Spinal cord (tissue), 10 donors: Measurements from ENCODE around the gene TXNL4B. TPM values are rescaled to one million over a fixed set of nuclear protein-coding genes. Genes with fewer than 3 reads are reported as not detected.
A peak's percentile ranks its signal among the peaks of the same experiment; 100 is the strongest.

ENCODE experiments used
- DNase-seq, 6 donors: peaks; one replicate each; pipeline versions ENCODE4 v3.0.0 to v3.0.0-alpha.2; 2013 to 2015; ENCODE audit warnings: low spot score in 6 of 6, low read depth in 4 of 6
- H3K27ac ChIP-seq: one replicate; pipeline ENCODE4 v1.5.1; 2013; ENCODE audit warnings: low read depth, low read length, control low read depth
- H3K27me3 ChIP-seq: one replicate; pipeline ENCODE4 v1.6.1; 2013; ENCODE audit warnings: low read length; ENCODE audit not compliant: control insufficient read depth, insufficient read depth
- H3K36me3 ChIP-seq: one replicate; pipeline ENCODE4 v1.6.1; 2013; ENCODE audit warnings: low read length; ENCODE audit not compliant: control insufficient read depth, insufficient read depth
- H3K4me1 ChIP-seq: one replicate; pipeline ENCODE4 v1.6.1; 2013; ENCODE audit warnings: low read length; ENCODE audit not compliant: control insufficient read depth, insufficient read depth
- H3K4me3 ChIP-seq: one replicate; pipeline ENCODE4 v1.5.1; 2013; ENCODE audit warnings: low read depth, low read length, control low read depth
- H3K9me3 ChIP-seq: one replicate; pipeline ENCODE4 v1.6.1; 2013; ENCODE audit warnings: low read length; ENCODE audit not compliant: control insufficient read depth, insufficient read depth
- WGBS: methylation state at CpG from one replicate; pipeline ENCODE4 v1.1.5; 2013; ENCODE audit warnings: missing lambda C conversion rate; ENCODE audit not compliant: insufficient coverage; 5-methylcytosine and 5-hydroxymethylcytosine counted together
- polyA plus RNA-seq, 2 donors: library from polyadenylated mRNA; unstranded; fragments of 120-200 nt; gene quantifications; one replicate each; pipeline ENCODE4 v1.2.1, GENCODE V29; 2013; ENCODE audit not compliant: insufficient read length in 2 of 2
- total RNA-seq, 2 donors: library from RNA; depleted of rRNA in 1 of 2; stranded (reverse); fragments of 120-200 nt in 1 of 2; fragments of >200 nt in 1 of 2; gene quantifications; one replicate each; pipeline versions ENCODE4 v1.2.3 to v1.2.4, GENCODE V29; 2013 to 2014
- donor health status: healthy.

TXNL4B gene
- total and polyA plus RNA-seq, 4 donors, result 9.8 to 15.6 (median 14.1) TPM

GRCh38 chr16:72043539-72043938 lies 49.9 kb downstream of the TXNL4B start:
- WGBS, result no CpG with 5 or more reads among the region's 1 CpG
- DNase-seq, result no peak
- peaks cover 6% of the 10 kb centered on the region for H3K4me1 ChIP-seq

GRCh38 chr16:72043058-72043457 lies 50.4 kb downstream of the TXNL4B start:
- no peak overlapping the region for H3K27ac ChIP-seq
- no peaks in the 10 kb centered on the region for H3K27me3 ChIP-seq
- no peaks in the 10 kb centered on the region for H3K9me3 ChIP-seq
- 69% methylated on average over 3 of the region's 3 CpGs for WGBS
- peaks cover 6% of the 10 kb centered on the region for H3K4me1 ChIP-seq
- no peak for DNase-seq
- no peaks in the 10 kb centered on the region for H3K36me3 ChIP-seq
- no peak overlapping the region for H3K4me3 ChIP-seq

More at GRCh38 chr16:72043539-72043938, 49.9 kb downstream of the TXNL4B start:
- Histone ChIP-seq H3K36me3 (no peaks in the 10 kb centered on the region), H3K4me3 (no peak overlapping the region), H3K27ac (no peak overlapping the region), H3K9me3 (no peaks in the 10 kb centered on the region), H3K27me3 (no peaks in the 10 kb centered on the region)

- peak; percentile 31 to 85 (median 70) for DNase-seq
- H3K27ac ChIP-seq, result no peak overlapping the region
- WGBS, result 28% methylated on average over 2 of the region's 2 CpGs
- no peaks in the 10 kb centered on the region for H3K27me3 ChIP-seq
- no peaks in the 10 kb centered on the region for H3K9me3 ChIP-seq
- no peaks in the 10 kb centered on the region for H3K36me3 ChIP-seq
- no peak overlapping the region for H3K4me3 ChIP-seq
- peaks cover 6% of the 10 kb centered on the region for H3K4me1 ChIP-seq
These were observed 51.2 kb downstream of the TXNL4B start for GRCh38 chr16:72042157-72042660.

GRCh38 chr16:72036098-72036497 lies 57.3 kb downstream of the TXNL4B start:
- Histone ChIP-seq H3K27me3 (no peaks in the 10 kb centered on the region), H3K4me3 (no peak overlapping the region), H3K9me3 (no peaks in the 10 kb centered on the region), H3K27ac (no peak overlapping the region), H3K4me1 (no peaks in the 10 kb centered on the region), H3K36me3 (no peaks in the 10 kb centered on the region)
- 72% methylated on average over 5 of the region's 5 CpGs for WGBS
- no peak for DNase-seq

Other genes starting within 250 kb of the TXNL4B start
- 10 to 100 TPM; 13.8 to 18.1 TPM for gene ATXN1L, start 247.6 kb downstream of the TXNL4B start, total RNA-seq
- gene ATXN1L, start 247.6 kb downstream of the TXNL4B start, polyA plus RNA-seq, result 10 to 100 TPM; 16.7 to 18.9 TPM
- 10 to 100 TPM; 14.4 to 21.5 TPM for gene ZNF821, start 209.4 kb downstream of the TXNL4B start, total RNA-seq
- 10 to 100 TPM; 39.9 to 47.9 TPM for gene ZNF821, start 209.4 kb downstream of the TXNL4B start, polyA plus RNA-seq
- 100 to 1,000 TPM; 159 to 194 TPM for gene IST1, start 198.1 kb downstream of the TXNL4B start, total RNA-seq
- 100 to 1,000 TPM; 190 to 243 TPM for gene IST1, start 198.1 kb downstream of the TXNL4B start, polyA plus RNA-seq
- gene PKD1L3, start 93.2 kb downstream of the TXNL4B start, total RNA-seq, result under 1 TPM; 0.17 to 0.20 TPM
- gene PKD1L3, start 93.2 kb downstream of the TXNL4B start, polyA plus RNA-seq, result under 1 TPM in 1 of 2 donors, not detected in 1; 0.11 TPM
- gene DHODH, start 84.9 kb downstream of the TXNL4B start, total RNA-seq, result 1 to 10 TPM; 3.6 to 7.7 TPM
- gene DHODH, start 84.9 kb downstream of the TXNL4B start, polyA plus RNA-seq, result 10 to 100 TPM in 1 of 2 donors, 1 to 10 TPM in 1; 8.8 to 13.7 TPM
- gene HP, start 39.1 kb downstream of the TXNL4B start, total RNA-seq, result 10 to 100 TPM in 1 of 2 donors, under 1 TPM in 1; 0.77 to 10.4 TPM
- 1 to 10 TPM; 1.0 to 1.7 TPM for gene HP, start 39.1 kb downstream of the TXNL4B start, polyA plus RNA-seq
- under 1 TPM; 0.50 to 0.89 TPM for gene HPR, start 30.4 kb downstream of the TXNL4B start, total RNA-seq
- 1 to 10 TPM; 3.2 to 4.9 TPM for gene HPR, start 30.4 kb downstream of the TXNL4B start, polyA plus RNA-seq
- gene DHX38, start 227 bp upstream of the TXNL4B start, total RNA-seq, result 10 to 100 TPM; 29.1 to 62.3 TPM
- gene DHX38, start 227 bp upstream of the TXNL4B start, polyA plus RNA-seq, result 10 to 100 TPM; 57.4 to 69.7 TPM
- gene PMFBP1, start 78.5 kb upstream of the TXNL4B start, total RNA-seq, result 1 to 10 TPM; 2.2 to 3.1 TPM
- gene PMFBP1, start 78.5 kb upstream of the TXNL4B start, polyA plus RNA-seq, result 1 to 10 TPM; 2.9 to 5.6 TPM